C4-2B (cell line): ENCODE results near the gene CD200.

Experiments used
- CTCF ChIP-seq: fragments of 450-650 bp; conservative IDR thresholded peaks from 2 replicates; pipeline ENCODE4 v1.5.1; 2017; ENCODE audit warnings: mild to moderate bottlenecking
- ZFX ChIP-seq: fragments of 450-650 bp; IDR thresholded peaks from 2 replicates; pipeline ENCODE4 v1.6.1; 2017

GRCh38 chr3:112351823-112352222 is 18.9 kb downstream of the CD200 start:
- TF ChIP-seq CTCF (no peak), ZFX (no peak)
